ENCODE measurements around the gene RPP25. TPM values are rescaled to one million over a fixed set of nuclear protein-coding genes. Genes with fewer than 3 reads are reported as not detected.

RPP25 gene
- total RNA-seq, 2 experiments from 2014 or later: 7.0 to 7.2 TPM

- Mint-ChIP-seq H3K27me3 (peaks cover 40% of the 10 kb centered on the region), H3K36me3 (ENCODE audit: low read depth) (no peaks in the 10 kb centered on the region), H3K4me1 (ENCODE audit: low read depth) (peaks cover 10% of the 10 kb centered on the region), H3K9me3 (no peaks in the 10 kb centered on the region), H3K4me3 (peak overlapping the region; percentile 68), H3K27ac (no peak overlapping the region)
- DNase-seq (no peak), ATAC-seq (no peak)
- ChIA-PET CTCF (interaction anchor here (0.7 to 1.2 kb wide), 2 partner anchors 39 to 46 kb away, joined by 3 read pairs; no protein-coding TSS in a partner anchor), POLR2A (interaction anchor here (1.2 to 2.2 kb wide), 4 partner anchors 27 to 45 kb away, joined by 3 to 7 read pairs (median 4); partner anchors contain the start of genes PPCDC and RPP25)
- no peak for TF ChIP-seq CTCF (IDR thresholded peaks at IDR 0.05)
- intact Hi-C loops (cut with micrococcal nuclease): no loop called here
These were observed 39.5 kb upstream of the RPP25 start for GRCh38 chr15:74995779-74996765.

- no peak for TF ChIP-seq CTCF (IDR thresholded peaks at IDR 0.05)
- DNase-seq (peak; percentile 96), ATAC-seq (peak; percentile 99)
- Mint-ChIP-seq H3K27ac (no peak within 1 kb of the TSS), H3K4me1 (ENCODE audit: low read depth) (peaks cover 11% of the 10 kb centered on the region), H3K9me3 (no peaks in the 10 kb centered on the region), H3K27me3 (peaks cover 37% of the 10 kb centered on the region), H3K4me3 (peak within 1 kb of the TSS; percentile 68), H3K36me3 (ENCODE audit: low read depth) (no peaks in the 10 kb centered on the region)
- ChIA-PET POLR2A (interaction anchor here (0.9 to 2.2 kb wide), 6 partner anchors 10 to 44 kb away, joined by 3 to 7 read pairs (median 3); partner anchors contain the start of genes PPCDC and RPP25), CTCF (interaction anchor here (0.5 to 1.2 kb wide), 5 partner anchors 13 to 209 kb away, joined by 3 read pairs; partner anchors contain the start of gene C15orf39)
- intact Hi-C loops (cut with micrococcal nuclease): no loop called here
These were observed 38.7 kb upstream of the RPP25 start, which contains the start of gene SCAMP5 for GRCh38 chr15:74995182-74995778. TSS of gene SCAMP5 (plus strand) at chr15:74995563. CDS start at chr15:75011840, 16,277 bp downstream.

- ATAC-seq (no peak), DNase-seq (no peak)
- H3K4me1 Mint-ChIP-seq (ENCODE audit: low read depth): peaks cover 11% of the 10 kb centered on the region
- peak overlapping the region; percentile 68 for H3K4me3 Mint-ChIP-seq
- ChIA-PET CTCF (interaction anchor here (0.5 to 1.2 kb wide), 4 partner anchors 13 to 210 kb away, joined by 3 read pairs; partner anchors contain the start of gene C15orf39), POLR2A (interaction anchor here (0.9 to 2.2 kb wide), 6 partner anchors 9 to 44 kb away, joined by 3 to 7 read pairs (median 3); partner anchors contain the start of genes PPCDC and RPP25)
- no peaks in the 10 kb centered on the region for H3K9me3 Mint-ChIP-seq
- intact Hi-C loops (cut with micrococcal nuclease): no loop called here
- TF ChIP-seq CTCF (IDR thresholded peaks at IDR 0.05): no peak
- H3K36me3 Mint-ChIP-seq (ENCODE audit: low read depth): no peaks in the 10 kb centered on the region
- peaks cover 36% of the 10 kb centered on the region for H3K27me3 Mint-ChIP-seq
- H3K27ac Mint-ChIP-seq: no peak overlapping the region
These were observed 38.1 kb upstream of the RPP25 start for GRCh38 chr15:74994685-74995084.

GRCh38 chr15:74994236-74994635 is 37.7 kb upstream of the RPP25 start:
- ChIA-PET POLR2A (interaction anchor here (1.2 to 2.2 kb wide), 2 partner anchors 9 to 29 kb away, joined by 3 to 7 read pairs; partner anchors contain the start of gene PPCDC), CTCF (no interaction called here)
- intact Hi-C loops (cut with micrococcal nuclease): no loop called here
- no peak for TF ChIP-seq CTCF (IDR thresholded peaks at IDR 0.05)
- peaks cover 11% of the 10 kb centered on the region for H3K4me1 Mint-ChIP-seq (ENCODE audit: low read depth)
- no peaks in the 10 kb centered on the region for H3K9me3 Mint-ChIP-seq
- peaks cover 37% of the 10 kb centered on the region for H3K27me3 Mint-ChIP-seq
- DNase-seq (no peak), ATAC-seq (no peak)
- no peak overlapping the region for H3K4me3 Mint-ChIP-seq
- no peaks in the 10 kb centered on the region for H3K36me3 Mint-ChIP-seq (ENCODE audit: low read depth)
- H3K27ac Mint-ChIP-seq: no peak overlapping the region

All from activated CD8-positive, alpha-beta T cell treated with anti-CD3 and anti-CD28 coated beads for 36 hours (primary cell).